ENCODE measurements around the gene GRPEL1. TPM values are rescaled to one million over a fixed set of nuclear protein-coding genes. Genes with fewer than 3 reads are reported as not detected.
A peak's percentile ranks its signal among the peaks of the same experiment; 100 is the strongest.

The GRPEL1 gene
- total RNA-seq, 2 experiments from 2014 or later, result 63.8 to 68.7 TPM

DNA sequence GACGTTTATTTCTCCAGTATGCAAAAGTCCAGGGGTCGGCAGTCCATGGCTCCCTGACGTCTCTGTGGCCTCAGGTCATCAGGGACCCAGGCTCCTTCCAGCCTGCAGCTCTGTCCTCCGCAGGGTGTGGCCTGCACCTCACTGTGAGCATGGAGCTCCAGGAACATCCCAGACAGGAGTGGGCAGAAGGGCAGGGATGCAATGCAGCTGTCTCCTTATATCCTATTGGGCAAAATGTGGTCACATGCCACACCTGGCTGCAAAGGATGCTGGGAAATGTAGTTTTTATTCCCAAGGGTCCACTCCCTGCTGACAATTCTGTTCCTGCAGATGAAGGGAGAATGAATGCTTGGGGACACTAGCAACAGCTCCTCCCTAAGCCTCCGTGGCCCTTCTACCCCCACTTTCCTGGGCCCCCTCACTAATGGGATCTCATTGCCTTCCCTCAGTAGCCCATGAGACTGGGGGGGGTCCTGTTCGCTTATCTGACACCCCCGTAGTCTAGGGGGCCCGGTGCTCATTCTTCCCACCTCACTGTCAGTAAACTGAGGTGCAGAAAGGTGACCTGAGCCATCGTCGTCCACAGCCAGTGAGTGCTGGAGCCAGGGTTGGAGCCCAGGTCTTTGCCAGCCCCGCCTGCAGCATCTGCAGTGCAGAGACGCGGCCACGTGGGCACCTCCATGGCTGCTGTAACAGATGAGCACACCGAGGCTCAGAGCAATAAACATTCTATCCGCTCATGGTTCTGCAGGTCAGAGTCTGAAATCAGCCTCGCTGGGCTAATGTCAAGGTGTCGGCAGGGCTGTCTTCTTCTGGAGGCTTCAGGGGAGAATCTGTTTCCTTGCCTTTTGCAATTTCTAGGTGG, 5.9 kb upstream of the GRPEL1 start:
- Mint-ChIP-seq H3K4me3 (no peak overlapping the region), H3K4me1 (ENCODE audit: low read depth) (peaks cover 11% of the 10 kb centered on the region), H3K27me3 (peaks cover 2% of the 10 kb centered on the region), H3K36me3 (no peaks in the 10 kb centered on the region), H3K27ac (no peak overlapping the region), H3K9me3 (no peaks in the 10 kb centered on the region)
- CTCF ChIA-PET, result interaction anchor here (0.9 to 7.3 kb wide), 3 partner anchors 31 to 355 kb away, joined by 4 to 71 read pairs (median 6); partner anchors contain the start of genes BLOC1S4 and TADA2B
- intact Hi-C loops (cut with micrococcal nuclease), result loop anchor here (1.0 kb wide), 1 partner anchor 29 kb away; no protein-coding TSS in a partner anchor
- POLR2A ChIA-PET, result interaction anchor here (0.6 kb wide), 1 partner anchor 415 kb away, joined by 5 read pairs; no protein-coding TSS in a partner anchor
- DNase-seq, result peak; percentile 38

DNA sequence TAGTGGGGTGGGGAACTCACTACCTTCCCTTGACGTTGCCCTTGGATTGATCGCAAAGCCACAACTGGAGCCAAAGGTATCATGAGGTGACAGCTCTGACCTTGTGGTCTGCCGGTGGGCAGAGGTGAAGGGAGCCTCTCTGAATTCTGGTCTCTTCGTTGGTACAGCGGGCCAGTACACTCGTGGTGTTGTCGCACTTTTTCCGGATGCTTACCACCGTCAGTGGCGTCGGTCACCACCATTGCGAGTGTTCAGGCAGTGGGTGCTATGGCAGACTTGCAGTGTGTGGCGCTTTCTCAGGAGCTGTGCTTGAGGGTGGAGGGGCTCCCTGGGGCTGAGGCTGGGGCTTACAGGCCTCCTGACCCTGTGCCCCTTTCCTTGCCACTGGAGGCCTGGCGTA, 5.2 kb upstream of the GRPEL1 start:
- Mint-ChIP-seq H3K36me3 (no peaks in the 10 kb centered on the region), H3K9me3 (no peaks in the 10 kb centered on the region), H3K4me1 (ENCODE audit: low read depth) (peaks cover 14% of the 10 kb centered on the region), H3K4me3 (no peak overlapping the region), H3K27me3 (peaks cover 2% of the 10 kb centered on the region), H3K27ac (no peak overlapping the region)
- intact Hi-C loops (cut with micrococcal nuclease), result loop anchor here (1.0 kb wide), 1 partner anchor 29 kb away; no protein-coding TSS in a partner anchor
- ChIA-PET CTCF (interaction anchor here (0.9 to 7.3 kb wide), 4 partner anchors 30 to 354 kb away, joined by 3 to 71 read pairs (median 5); partner anchors contain the start of genes BLOC1S4 and TADA2B), POLR2A (interaction anchor here (0.6 kb wide), 1 partner anchor 414 kb away, joined by 5 read pairs; no protein-coding TSS in a partner anchor)
- DNase-seq, result no peak

- H3K9me3 Mint-ChIP-seq, result no peaks in the 10 kb centered on the region
- H3K4me1 Mint-ChIP-seq (ENCODE audit: low read depth), result peaks cover 27% of the 10 kb centered on the region
- no peak overlapping the region for H3K27ac Mint-ChIP-seq
- CTCF ChIA-PET, result interaction anchor here (0.6 to 7.4 kb wide), 34 partner anchors 9 to 1156 kb away, joined by 3 to 176 read pairs (median 4); partner anchors contain the start of genes BLOC1S4, MRFAP1L1 and TADA2B
- POLR2A ChIA-PET, result interaction anchor here (0.6 to 7.5 kb wide), 4 partner anchors 9 to 178 kb away, joined by 3 to 106 read pairs (median 4); partner anchors contain the start of genes TADA2B and TBC1D14
- DNase-seq, result peak; percentile 91
- intact Hi-C loops (cut with micrococcal nuclease), result loop anchor here (1.0 kb wide), 2 partner anchors 97 to 351 kb away; no protein-coding TSS in a partner anchor
- H3K4me3 Mint-ChIP-seq, result peak overlapping the region; percentile 28
- H3K36me3 Mint-ChIP-seq, result peaks cover 10% of the 10 kb centered on the region
- peaks cover 2% of the 10 kb centered on the region for H3K27me3 Mint-ChIP-seq
These were observed 3.1 kb upstream of the GRPEL1 start for GRCh38 chr4:7070729-7071511.

DNA sequence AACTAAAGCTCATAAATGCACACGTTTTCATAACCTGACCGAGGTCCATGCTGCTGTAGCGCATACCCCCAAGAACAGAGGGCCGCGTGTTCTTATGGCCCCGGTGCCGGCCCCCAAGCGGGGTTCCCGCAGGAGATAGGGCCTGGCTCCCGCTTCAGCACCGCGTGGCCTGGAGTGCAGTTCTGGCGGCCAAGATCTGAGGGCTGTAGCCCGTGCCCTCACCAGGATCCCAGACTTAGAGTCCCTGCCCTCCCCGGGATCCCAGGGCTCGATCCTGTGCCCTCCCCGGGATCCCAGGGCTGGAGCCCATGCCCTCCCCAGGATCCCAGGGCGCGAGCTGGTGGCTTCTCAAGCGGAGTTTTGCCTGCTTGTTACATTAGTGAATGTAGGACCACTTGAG, 1.0 kb upstream of the GRPEL1 start:
- no peak for DNase-seq
- Mint-ChIP-seq H3K27ac (peak overlapping the region; percentile 87), H3K4me1 (ENCODE audit: low read depth) (peaks cover 44% of the 10 kb centered on the region), H3K36me3 (peaks cover 18% of the 10 kb centered on the region), H3K9me3 (no peaks in the 10 kb centered on the region), H3K4me3 (peak overlapping the region; percentile 95), H3K27me3 (peaks cover 2% of the 10 kb centered on the region)
- CTCF ChIA-PET, result interaction anchor here (0.7 to 7.4 kb wide), 15 partner anchors 13 to 394 kb away, joined by 3 to 176 read pairs (median 7); partner anchors contain the start of genes BLOC1S4 and TADA2B
- intact Hi-C loops (cut with micrococcal nuclease), result loop anchor here (1.0 to 10.0 kb wide), 9 partner anchors 26 to 906 kb away; partner anchors contain the start of genes BLOC1S4, MRFAP1, TADA2B and TBC1D14
- POLR2A ChIA-PET, result interaction anchor here (1.6 to 7.5 kb wide), 7 partner anchors 13 to 395 kb away, joined by 7 to 106 read pairs (median 10); partner anchors contain the start of genes BLOC1S4, TADA2B and TBC1D14

DNA sequence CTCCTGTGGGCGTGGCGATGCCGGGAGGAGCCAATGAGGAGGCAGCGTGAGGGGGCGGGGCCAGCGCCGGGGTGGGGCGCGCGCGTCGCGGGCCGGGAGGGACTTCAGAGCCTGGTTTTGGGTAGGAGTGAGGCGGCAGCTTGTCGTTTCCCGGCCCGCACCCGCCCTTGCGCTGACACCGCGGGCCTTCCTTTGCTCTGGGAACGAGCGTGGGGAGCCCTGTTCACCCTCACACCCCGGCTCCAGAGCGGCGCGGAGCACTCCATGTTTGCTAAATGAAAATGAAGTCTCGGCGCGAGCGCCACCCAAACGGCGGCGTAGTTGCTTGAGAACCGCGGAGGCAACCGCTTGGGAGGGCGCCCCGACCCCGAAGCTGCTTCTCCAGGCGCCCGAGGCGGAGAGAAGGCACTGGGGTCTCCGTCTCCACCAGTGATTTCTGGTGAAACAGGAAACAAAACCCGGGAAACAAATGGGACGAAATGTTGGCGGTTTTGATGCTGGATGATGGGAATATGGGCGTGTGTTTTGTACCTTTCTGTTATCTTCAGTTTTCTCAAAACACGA, 497 bp upstream of the GRPEL1 start:
- Mint-ChIP-seq H3K9me3 (no peaks in the 10 kb centered on the region), H3K36me3 (peaks cover 23% of the 10 kb centered on the region), H3K27ac (peak overlapping the region; percentile 87), H3K4me3 (peak overlapping the region; percentile 95), H3K4me1 (ENCODE audit: low read depth) (peaks cover 47% of the 10 kb centered on the region), H3K27me3 (peaks cover 2% of the 10 kb centered on the region)
- no peak for DNase-seq
- CTCF ChIA-PET, result interaction anchor here (0.6 to 7.4 kb wide), 12 partner anchors 13 to 359 kb away, joined by 3 to 176 read pairs (median 9); partner anchors contain the start of genes BLOC1S4, MRFAP1L1 and TADA2B
- POLR2A ChIA-PET, result interaction anchor here (0.6 to 7.5 kb wide), 16 partner anchors 9 to 428 kb away, joined by 3 to 106 read pairs (median 8); partner anchors contain the start of genes BLOC1S4, MRFAP1, TADA2B and TBC1D14
- intact Hi-C loops (cut with micrococcal nuclease), result loop anchor here (1.0 to 10.0 kb wide), 9 partner anchors 25 to 906 kb away; partner anchors contain the start of genes BLOC1S4, MRFAP1, TADA2B and TBC1D14

GRCh38 chr4:7067126-7067451, 775 bp downstream of the GRPEL1 start:
- intact Hi-C loops (cut with micrococcal nuclease), result loop anchor here (10.0 kb wide), 1 partner anchor 908 kb away; no protein-coding TSS in a partner anchor
- Mint-ChIP-seq H3K4me3 (peak overlapping the region; percentile 95), H3K9me3 (no peaks in the 10 kb centered on the region), H3K36me3 (peaks cover 33% of the 10 kb centered on the region), H3K27me3 (peaks cover 2% of the 10 kb centered on the region), H3K27ac (peak overlapping the region; percentile 72), H3K4me1 (ENCODE audit: low read depth) (peaks cover 47% of the 10 kb centered on the region)
- CTCF ChIA-PET, result interaction anchor here (0.7 to 7.4 kb wide), 8 partner anchors 12 to 348 kb away, joined by 3 to 176 read pairs (median 16); partner anchors contain the start of genes BLOC1S4 and TADA2B
- no peak for DNase-seq
- POLR2A ChIA-PET, result interaction anchor here (0.7 to 7.5 kb wide), 16 partner anchors 8 to 427 kb away, joined by 3 to 106 read pairs (median 7); partner anchors contain the start of genes MRFAP1 and TADA2B

DNA sequence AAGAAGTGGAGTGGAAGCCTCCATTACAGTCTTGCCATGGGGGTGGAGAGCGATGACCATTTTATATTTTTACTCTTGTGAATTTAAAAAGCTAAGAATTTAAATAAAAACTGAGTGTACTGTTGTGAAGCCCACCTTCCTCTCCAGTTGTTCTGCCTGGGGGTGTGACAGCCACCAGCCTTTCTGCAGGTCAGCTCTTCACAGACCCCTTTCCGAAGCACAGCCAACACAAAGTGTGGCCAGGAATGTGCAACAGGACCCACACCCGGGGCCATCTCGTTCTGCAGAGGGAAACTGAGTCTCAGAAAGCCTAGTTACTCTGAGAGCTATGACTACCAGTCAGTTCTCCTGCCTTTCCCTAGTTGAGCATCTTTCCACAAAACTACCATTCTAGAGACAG, 1.4 kb downstream of the GRPEL1 start:
- ChIA-PET CTCF (interaction anchor here (1.3 to 7.4 kb wide), 3 partner anchors 12 to 348 kb away, joined by 3 to 176 read pairs (median 11); partner anchors contain the start of gene TADA2B), POLR2A (interaction anchor here (1.2 to 7.5 kb wide), 7 partner anchors 11 to 426 kb away, joined by 3 to 106 read pairs (median 11); partner anchors contain the start of genes MRFAP1 and TADA2B)
- Mint-ChIP-seq H3K4me3 (peak overlapping the region; percentile 95), H3K27me3 (peaks cover 2% of the 10 kb centered on the region), H3K4me1 (ENCODE audit: low read depth) (peaks cover 47% of the 10 kb centered on the region), H3K27ac (peak overlapping the region; percentile 72), H3K9me3 (no peaks in the 10 kb centered on the region), H3K36me3 (peaks cover 39% of the 10 kb centered on the region)
- DNase-seq, result no peak
- intact Hi-C loops (cut with micrococcal nuclease), result loop anchor here (10.0 kb wide), 1 partner anchor 908 kb away; no protein-coding TSS in a partner anchor

DNA sequence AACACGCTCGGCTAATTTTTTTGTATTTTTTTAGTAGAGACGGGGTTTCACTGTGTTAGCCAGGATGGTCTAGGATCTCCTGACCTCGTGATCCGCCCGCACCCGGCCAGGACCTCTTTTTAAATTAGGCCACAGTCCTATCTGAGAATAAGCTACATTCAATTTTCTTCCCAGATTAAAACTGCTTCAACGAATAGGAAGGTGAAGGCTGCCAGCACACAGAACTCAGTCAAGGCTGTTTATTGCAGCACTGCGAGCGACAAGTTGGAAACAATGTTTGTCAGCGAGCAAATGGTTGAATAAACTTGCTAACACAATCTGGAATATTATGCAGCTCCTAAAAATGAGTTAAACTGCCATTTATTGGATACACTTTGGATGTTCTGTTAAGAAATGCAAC, 1.9 kb downstream of the GRPEL1 start:
- no peak for DNase-seq

DNA sequence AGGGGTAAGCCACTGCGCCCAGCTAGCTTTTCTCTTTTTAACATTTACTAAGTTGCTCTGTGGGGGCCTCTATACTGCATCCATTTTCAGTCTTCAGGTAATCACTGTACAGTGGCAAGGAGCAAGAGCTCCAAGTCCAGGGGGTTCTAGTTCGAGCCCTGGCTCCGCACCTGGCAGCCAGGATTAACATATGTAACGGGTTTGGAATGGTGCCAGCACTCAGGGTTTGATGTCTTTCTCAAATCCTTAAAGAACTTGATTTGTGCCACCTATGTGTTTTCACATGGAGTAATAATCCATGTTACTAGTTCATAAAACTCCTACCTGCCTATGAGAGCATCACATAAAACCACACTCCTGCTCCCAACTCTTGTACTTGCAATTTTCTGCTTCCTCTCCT, 4.5 kb downstream of the GRPEL1 start:
- no peaks in the 10 kb centered on the region for H3K9me3 Mint-ChIP-seq
- H3K4me3 Mint-ChIP-seq, result no peak overlapping the region
- H3K27me3 Mint-ChIP-seq, result no peaks in the 10 kb centered on the region
- ChIA-PET POLR2A (interaction anchor here (1.4 to 1.7 kb wide), 2 partner anchors 18 to 21 kb away, joined by 3 to 7 read pairs; a partner anchor contains a TSS), CTCF (interaction anchor here (1.1 to 2.7 kb wide), 3 partner anchors 8 to 39 kb away, joined by 3 to 13 read pairs (median 12); partner anchors contain the start of gene TADA2B)
- H3K36me3 Mint-ChIP-seq, result peaks cover 52% of the 10 kb centered on the region
- H3K27ac Mint-ChIP-seq, result no peak overlapping the region
- intact Hi-C loops (cut with micrococcal nuclease), result loop anchor here (10.0 kb wide), 1 partner anchor 911 kb away; no protein-coding TSS in a partner anchor
- DNase-seq, result no peak
- H3K4me1 Mint-ChIP-seq (ENCODE audit: low read depth), result peaks cover 36% of the 10 kb centered on the region

More for the DNA sequence above, 1.9 kb downstream of the GRPEL1 start:
- CTCF ChIA-PET, result interaction anchor here (1.3 to 7.4 kb wide), 2 partner anchors 22 to 347 kb away, joined by 3 to 176 read pairs; partner anchors contain the start of gene TADA2B
- peaks cover 47% of the 10 kb centered on the region for H3K4me1 Mint-ChIP-seq (ENCODE audit: low read depth)
- POLR2A ChIA-PET, result interaction anchor here (0.6 to 7.5 kb wide), 5 partner anchors 10 to 157 kb away, joined by 3 to 106 read pairs (median 11); partner anchors contain the start of gene TADA2B
- peaks cover 44% of the 10 kb centered on the region for H3K36me3 Mint-ChIP-seq
- H3K27me3 Mint-ChIP-seq, result peaks cover 2% of the 10 kb centered on the region
- H3K27ac Mint-ChIP-seq, result peak overlapping the region; percentile 72
- intact Hi-C loops (cut with micrococcal nuclease), result loop anchor here (10.0 kb wide), 1 partner anchor 909 kb away; no protein-coding TSS in a partner anchor
- peak overlapping the region; percentile 95 for H3K4me3 Mint-ChIP-seq
- H3K9me3 Mint-ChIP-seq, result no peaks in the 10 kb centered on the region

GRCh38 chr4:7062816-7063215, 5.0 kb downstream of the GRPEL1 start:
- no peak overlapping the region for H3K4me3 Mint-ChIP-seq
- intact Hi-C loops (cut with micrococcal nuclease), result loop anchor here (10.0 kb wide), 1 partner anchor 912 kb away; no protein-coding TSS in a partner anchor
- no peak overlapping the region for H3K27ac Mint-ChIP-seq
- no peak for DNase-seq
- peaks cover 51% of the 10 kb centered on the region for H3K36me3 Mint-ChIP-seq
- CTCF ChIA-PET, result interaction anchor here (1.1 to 2.7 kb wide), 4 partner anchors 8 to 40 kb away, joined by 3 to 13 read pairs (median 8); partner anchors contain the start of gene TADA2B
- no peaks in the 10 kb centered on the region for H3K9me3 Mint-ChIP-seq
- POLR2A ChIA-PET, result interaction anchor here (1.0 to 1.7 kb wide), 4 partner anchors 10 to 20 kb away, joined by 3 to 7 read pairs (median 3); a partner anchor contains a TSS
- H3K27me3 Mint-ChIP-seq, result no peaks in the 10 kb centered on the region
- peaks cover 38% of the 10 kb centered on the region for H3K4me1 Mint-ChIP-seq (ENCODE audit: low read depth)

All from activated CD4-positive, alpha-beta memory T cell treated with anti-CD3 and anti-CD28 coated beads for 36 hours (primary cell).